Testis (tissue), 3 donors: Measurements from ENCODE around the gene SH2D3C. TPM values are rescaled to one million over a fixed set of nuclear protein-coding genes. Genes with fewer than 3 reads are reported as not detected.

ENCODE experiments used
- DNase-seq: peaks from one replicate; pipeline ENCODE4 v3.0.0-alpha.2; 2019
- H3K27ac ChIP-seq, 2 donors: fragments of 200-600 bp; sonication (generic); one replicate each; pipeline ENCODE4 v1.5.1; 2019
- H3K27me3 ChIP-seq: fragments of 200-600 bp; sonication (generic); one replicate; pipeline ENCODE4 v1.5.1; 2019
- H3K36me3 ChIP-seq: fragments of 200-600 bp; sonication (generic); one replicate; pipeline ENCODE4 v1.5.1; 2017; ENCODE audit warnings: low read depth; ENCODE audit errors: missing control alignments
- H3K4me1 ChIP-seq: fragments of 200-600 bp; sonication (generic); one replicate; pipeline ENCODE4 v1.5.1; 2019
- H3K4me3 ChIP-seq, 2 donors: fragments of 200-600 bp; sonication (generic); one replicate each; pipeline ENCODE4 v1.5.1; 2017 to 2019
- H3K9me3 ChIP-seq: fragments of 200-600 bp; sonication (generic); one replicate; pipeline ENCODE4 v1.5.1; 2017
- POLR2A ChIP-seq: fragments of 450-650 bp; IDR thresholded peaks from one replicate; pipeline ENCODE4 v1.6.1; 2017; ENCODE audit warnings: antibody characterized with exemption, mild to moderate bottlenecking, moderate library complexity
- WGBS, 2 donors: methylation state at CpG; one replicate each; pipeline ENCODE4 v1.1.5; 2018; 5-methylcytosine and 5-hydroxymethylcytosine counted together
- intact Hi-C: fragments of 100-400 bp; cut with DNase I; formaldehyde crosslinking; loops from one replicate; pipeline ENCODE4 v1.15.1; 2023; ENCODE audit warnings: low total_unique reads
- polyA plus RNA-seq: library from polyadenylated mRNA; stranded (reverse); fragments of 350-450 nt; fragmentation: Illumina TruSeq; extraction: RNeasy Lipid Tissue Mini Kit (QIAGEN cat#74804); gene quantifications from one replicate; pipeline ENCODE4 v1.2.3, GENCODE V29; 2014; ENCODE audit warnings: low read depth, low replicate concordance; ENCODE audit not compliant: insufficient read depth
- total RNA-seq, 2 donors: library from RNA; depleted of rRNA; stranded (reverse); fragments of >200 nt; gene quantifications; one replicate each; pipeline ENCODE4 v1.2.3, GENCODE V29; 2016
- TF ChIP-seq, protein P1 (sequence below), 3 experiments: fragments of 450-650 bp in 2 of 3; fragments of 200-600 bp in 1 of 3; sonication (generic) in 1 of 3; IDR thresholded peaks; one replicate each; pipeline ENCODE4 v1.5.1; 2016 to 2019; ENCODE audit warnings: antibody characterized with exemption in 3 of 3, mild to moderate bottlenecking in 2 of 3, moderate library complexity in 1 of 3

Gene SH2D3C
- total and polyA plus RNA-seq, 3 donors from 2014 or later = 6.6 to 9.6 (median 8.8) TPM

DNA sequence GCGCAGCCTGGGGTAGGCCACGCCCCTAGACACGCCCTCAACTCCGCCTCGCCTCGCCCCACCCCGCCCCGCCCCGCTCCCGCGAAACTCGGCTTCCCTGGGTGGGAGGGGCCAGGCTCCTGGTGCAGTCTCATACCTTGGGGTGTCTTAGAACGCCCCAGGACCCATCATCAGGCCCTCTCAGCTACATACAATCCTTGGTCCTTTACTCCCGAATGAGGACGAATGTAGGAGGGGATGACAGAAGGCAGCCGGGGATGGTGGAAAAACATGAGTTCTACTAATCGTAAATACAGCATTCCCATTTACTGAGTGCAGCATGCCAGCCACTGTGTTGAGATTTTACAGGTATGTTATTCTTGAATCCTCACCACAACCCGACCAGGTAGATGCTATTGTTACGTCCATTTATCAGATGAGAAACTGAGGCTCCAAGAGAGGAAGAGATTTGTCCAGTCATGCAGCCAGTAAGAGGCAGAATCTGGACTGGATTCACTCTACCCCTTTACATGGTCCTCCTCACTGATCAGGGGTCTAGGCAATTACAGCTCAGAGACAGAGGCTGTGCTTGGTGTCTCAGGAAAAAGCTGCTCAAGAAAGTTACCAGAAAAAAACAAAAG is 6.8 kb downstream of the SH2D3C start:
- 6 to 17% methylated on average over 6 to 19 of the region's 19 CpGs for WGBS, 2 donors
- intact Hi-C loops = no loop called here
- H3K4me1 ChIP-seq = peaks cover 7% of the 10 kb centered on the region
- peak overlapping the region in 1 of 2 donors; percentile 47 for H3K27ac ChIP-seq
- H3K27me3 ChIP-seq = no peaks in the 10 kb centered on the region
- no peaks in the 10 kb centered on the region for H3K9me3 ChIP-seq
- no peak for DNase-seq
- H3K4me3 ChIP-seq = peak overlapping the region; percentile 47 to 62
- TF ChIP-seq, protein P1, sequence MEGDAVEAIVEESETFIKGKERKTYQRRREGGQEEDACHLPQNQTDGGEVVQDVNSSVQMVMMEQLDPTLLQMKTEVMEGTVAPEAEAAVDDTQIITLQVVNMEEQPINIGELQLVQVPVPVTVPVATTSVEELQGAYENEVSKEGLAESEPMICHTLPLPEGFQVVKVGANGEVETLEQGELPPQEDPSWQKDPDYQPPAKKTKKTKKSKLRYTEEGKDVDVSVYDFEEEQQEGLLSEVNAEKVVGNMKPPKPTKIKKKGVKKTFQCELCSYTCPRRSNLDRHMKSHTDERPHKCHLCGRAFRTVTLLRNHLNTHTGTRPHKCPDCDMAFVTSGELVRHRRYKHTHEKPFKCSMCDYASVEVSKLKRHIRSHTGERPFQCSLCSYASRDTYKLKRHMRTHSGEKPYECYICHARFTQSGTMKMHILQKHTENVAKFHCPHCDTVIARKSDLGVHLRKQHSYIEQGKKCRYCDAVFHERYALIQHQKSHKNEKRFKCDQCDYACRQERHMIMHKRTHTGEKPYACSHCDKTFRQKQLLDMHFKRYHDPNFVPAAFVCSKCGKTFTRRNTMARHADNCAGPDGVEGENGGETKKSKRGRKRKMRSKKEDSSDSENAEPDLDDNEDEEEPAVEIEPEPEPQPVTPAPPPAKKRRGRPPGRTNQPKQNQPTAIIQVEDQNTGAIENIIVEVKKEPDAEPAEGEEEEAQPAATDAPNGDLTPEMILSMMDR (IDR thresholded peaks at IDR 0.05) = no peak
- no peak for TF ChIP-seq POLR2A
- H3K36me3 ChIP-seq = no peaks in the 10 kb centered on the region

GRCh38 chr9:127770905-127771569 is 7.4 kb downstream of the SH2D3C start:
- intact Hi-C loops = no loop called here
- DNase-seq = peak; percentile 98
- WGBS, 2 donors = 1 to 5% methylated on average over 29 to 35 of the region's 43 CpGs
- Histone ChIP-seq H3K9me3 (no peaks in the 10 kb centered on the region), H3K4me1 (peaks cover 7% of the 10 kb centered on the region), H3K4me3 (peak overlapping the region; percentile 47 to 62), H3K27me3 (no peaks in the 10 kb centered on the region), H3K27ac (peak overlapping the region in 1 of 2 donors; percentile 38), H3K36me3 (no peaks in the 10 kb centered on the region)
- no peak for TF ChIP-seq POLR2A
- TF ChIP-seq, protein P1 (IDR thresholded peaks at IDR 0.05) = no peak

GRCh38 chr9:127770583-127770904 is 7.9 kb downstream of the SH2D3C start:
- Histone ChIP-seq H3K4me1 (peaks cover 7% of the 10 kb centered on the region), H3K27ac (peak overlapping the region in 1 of 2 donors; percentile 38), H3K27me3 (no peaks in the 10 kb centered on the region), H3K36me3 (no peaks in the 10 kb centered on the region), H3K4me3 (peak overlapping the region; percentile 47 to 62), H3K9me3 (no peaks in the 10 kb centered on the region)
- 46% methylated on average over 3 of the region's 3 CpGs; no CpG with 5 or more reads in 1 of the 2 donors for WGBS, 2 donors
- no peak for DNase-seq
- TF ChIP-seq POLR2A = no peak
- TF ChIP-seq, protein P1 (IDR thresholded peaks at IDR 0.05) = no peak
- intact Hi-C loops = no loop called here

DNA sequence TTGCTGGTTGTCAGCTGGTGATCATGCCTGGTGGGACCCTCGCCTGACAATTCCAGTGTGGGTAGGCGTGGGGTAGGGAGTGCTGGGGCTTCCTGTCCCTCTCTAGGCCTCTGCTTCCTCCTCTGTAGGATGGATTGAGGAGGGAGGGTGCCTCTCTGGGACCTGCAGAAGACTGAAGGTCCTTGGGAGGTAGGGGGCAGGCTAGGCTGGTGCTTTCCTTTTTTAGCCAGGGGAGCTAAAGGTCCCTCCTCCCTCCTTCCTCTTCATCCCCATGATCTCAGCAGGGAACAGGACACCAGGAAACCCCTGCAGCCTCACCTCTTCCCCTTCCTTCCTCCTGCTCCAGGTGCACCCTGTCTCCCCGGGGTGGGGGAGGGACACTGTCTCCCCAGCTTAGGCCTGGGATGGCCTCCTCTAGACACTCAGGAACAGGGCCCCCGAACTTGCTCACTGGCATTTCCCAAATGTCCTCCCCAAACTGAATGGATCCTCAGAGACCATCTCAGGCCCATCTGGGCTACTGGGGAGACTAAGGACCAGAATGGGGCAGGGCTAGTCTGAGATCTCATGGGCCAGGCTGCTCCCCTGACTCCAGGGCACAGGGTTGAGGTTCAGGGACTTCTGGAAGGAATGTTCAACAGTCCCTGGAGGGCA is 8.4 kb downstream of the SH2D3C start:
- H3K27me3 ChIP-seq = no peaks in the 10 kb centered on the region
- no peak for DNase-seq
- WGBS, 2 donors = 65 to 73% methylated on average over 4 of the region's 4 CpGs
- intact Hi-C loops = no loop called here
- TF ChIP-seq, protein P1 (IDR thresholded peaks at IDR 0.05) = no peak
- H3K4me3 ChIP-seq = no peak overlapping the region
- H3K9me3 ChIP-seq = no peaks in the 10 kb centered on the region
- H3K4me1 ChIP-seq = peaks cover 7% of the 10 kb centered on the region
- H3K36me3 ChIP-seq = no peaks in the 10 kb centered on the region
- H3K27ac ChIP-seq = peak overlapping the region in 1 of 2 donors; percentile 38
